ENCODE measurements around the gene PLEKHA7. TPM values are rescaled to one million over a fixed set of nuclear protein-coding genes. Genes with fewer than 3 reads are reported as not detected.

Gene PLEKHA7, protein sequence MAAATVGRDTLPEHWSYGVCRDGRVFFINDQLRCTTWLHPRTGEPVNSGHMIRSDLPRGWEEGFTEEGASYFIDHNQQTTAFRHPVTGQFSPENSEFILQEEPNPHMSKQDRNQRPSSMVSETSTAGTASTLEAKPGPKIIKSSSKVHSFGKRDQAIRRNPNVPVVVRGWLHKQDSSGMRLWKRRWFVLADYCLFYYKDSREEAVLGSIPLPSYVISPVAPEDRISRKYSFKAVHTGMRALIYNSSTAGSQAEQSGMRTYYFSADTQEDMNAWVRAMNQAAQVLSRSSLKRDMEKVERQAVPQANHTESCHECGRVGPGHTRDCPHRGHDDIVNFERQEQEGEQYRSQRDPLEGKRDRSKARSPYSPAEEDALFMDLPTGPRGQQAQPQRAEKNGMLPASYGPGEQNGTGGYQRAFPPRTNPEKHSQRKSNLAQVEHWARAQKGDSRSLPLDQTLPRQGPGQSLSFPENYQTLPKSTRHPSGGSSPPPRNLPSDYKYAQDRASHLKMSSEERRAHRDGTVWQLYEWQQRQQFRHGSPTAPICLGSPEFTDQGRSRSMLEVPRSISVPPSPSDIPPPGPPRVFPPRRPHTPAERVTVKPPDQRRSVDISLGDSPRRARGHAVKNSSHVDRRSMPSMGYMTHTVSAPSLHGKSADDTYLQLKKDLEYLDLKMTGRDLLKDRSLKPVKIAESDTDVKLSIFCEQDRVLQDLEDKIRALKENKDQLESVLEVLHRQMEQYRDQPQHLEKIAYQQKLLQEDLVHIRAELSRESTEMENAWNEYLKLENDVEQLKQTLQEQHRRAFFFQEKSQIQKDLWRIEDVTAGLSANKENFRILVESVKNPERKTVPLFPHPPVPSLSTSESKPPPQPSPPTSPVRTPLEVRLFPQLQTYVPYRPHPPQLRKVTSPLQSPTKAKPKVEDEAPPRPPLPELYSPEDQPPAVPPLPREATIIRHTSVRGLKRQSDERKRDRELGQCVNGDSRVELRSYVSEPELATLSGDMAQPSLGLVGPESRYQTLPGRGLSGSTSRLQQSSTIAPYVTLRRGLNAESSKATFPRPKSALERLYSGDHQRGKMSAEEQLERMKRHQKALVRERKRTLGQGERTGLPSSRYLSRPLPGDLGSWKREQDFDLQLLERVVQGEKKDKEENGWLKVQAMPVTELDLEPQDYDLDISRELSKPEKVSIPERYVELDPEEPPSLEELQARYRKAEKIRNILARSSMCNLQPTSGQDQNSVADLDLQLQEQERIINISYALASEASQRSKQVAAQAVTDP
- polyA plus RNA-seq (1.0 to 1.8 TPM (median 1.4 TPM) in 3 replicates), polyA minus RNA-seq (0.82 to 4.2 TPM (median 2.0 TPM) in 3 replicates)
- 12.5 TPM for polyA plus RNA-seq (2011; ENCODE audit: low read depth)
- polyA plus RNA-seq (2011; cell fraction: cytosol; rRNA removed) = 1.1 and 1.5 TPM in 2 replicates
- polyA plus RNA-seq (2011; cell fraction: nucleus; rRNA removed) = 4.3 and 5.1 TPM in 2 replicates
- polyA plus RNA-seq (2012; ENCODE audit: low replicate concordance) = 0.91 and 6.3 TPM in 2 replicates
- polyA minus RNA-seq (2011; cell fraction: cytosol; rRNA and poly(A)+ RNA removed) = 2.3 TPM
- polyA minus RNA-seq (2011; cell fraction: nucleus; rRNA and poly(A)+ RNA removed) = 2.3 and 4.5 TPM in 2 replicates

GRCh38 chr11:17014321-17014832 is at the start of gene PLEKHA7:
TSS of gene PLEKHA7 (minus strand) at chr11:17014414. CDS start at chr11:17014401, 13 bp downstream.
- Histone ChIP-seq H3K4me1 (ENCODE audit: control insufficient read depth, extremely low read depth, insufficient read depth, low read length) (no peaks in the 10 kb centered on the region), H3K27me3 (ENCODE audit: control insufficient read depth, extremely low read depth, insufficient read depth, low read length) (peaks cover 49% of the 10 kb centered on the region), H3K9me1 (ENCODE audit: control insufficient read depth, extremely low read depth, insufficient read depth, low read length) (no peaks in the 10 kb centered on the region), H2AFZ (ENCODE audit: control insufficient read depth, low read length) (no peak within 1 kb of the TSS), H3K27ac (ENCODE audit: control insufficient read depth, insufficient read depth, low read length) (no peak within 1 kb of the TSS), H3K79me2 (ENCODE audit: control insufficient read depth, insufficient read depth, low read length) (no peaks in the 10 kb centered on the region), H3K4me2 (ENCODE audit: control insufficient read depth, extremely low read depth, insufficient read depth, low read depth, low read length) (peak within 1 kb of the TSS; percentile 29), H4K20me1 (ENCODE audit: control insufficient read depth, extremely low read depth, insufficient read depth, low read length) (no peaks in the 10 kb centered on the region), H3K36me3 (ENCODE audit: control insufficient read depth in 2 of 2, extremely low read depth in 1 of 2, insufficient read depth in 2 of 2, low read length in 2 of 2) (no peaks in the 10 kb centered on the region), H3K9ac (ENCODE audit: control insufficient read depth, extremely low read depth, insufficient read depth, low read length) (no peak within 1 kb of the TSS), H3K9me3 (ENCODE audit: control insufficient read depth, low read depth, low read length) (no peaks in the 10 kb centered on the region), H3K4me3 (ENCODE audit: control insufficient read depth in 2 of 3, extremely low read depth in 1 of 3, insufficient read depth in 2 of 3, low read depth in 1 of 3, low read length in 3 of 3) (no peak within 1 kb of the TSS)
- DNase-seq (ENCODE audit: low read depth, low spot score) (no peak), FAIRE-seq (no peak)
- no peak for TF ChIP-seq EZH2 (IDR thresholded peaks at IDR 0.05; ENCODE audit: low read length)
- TF ChIP-seq, protein P1, sequence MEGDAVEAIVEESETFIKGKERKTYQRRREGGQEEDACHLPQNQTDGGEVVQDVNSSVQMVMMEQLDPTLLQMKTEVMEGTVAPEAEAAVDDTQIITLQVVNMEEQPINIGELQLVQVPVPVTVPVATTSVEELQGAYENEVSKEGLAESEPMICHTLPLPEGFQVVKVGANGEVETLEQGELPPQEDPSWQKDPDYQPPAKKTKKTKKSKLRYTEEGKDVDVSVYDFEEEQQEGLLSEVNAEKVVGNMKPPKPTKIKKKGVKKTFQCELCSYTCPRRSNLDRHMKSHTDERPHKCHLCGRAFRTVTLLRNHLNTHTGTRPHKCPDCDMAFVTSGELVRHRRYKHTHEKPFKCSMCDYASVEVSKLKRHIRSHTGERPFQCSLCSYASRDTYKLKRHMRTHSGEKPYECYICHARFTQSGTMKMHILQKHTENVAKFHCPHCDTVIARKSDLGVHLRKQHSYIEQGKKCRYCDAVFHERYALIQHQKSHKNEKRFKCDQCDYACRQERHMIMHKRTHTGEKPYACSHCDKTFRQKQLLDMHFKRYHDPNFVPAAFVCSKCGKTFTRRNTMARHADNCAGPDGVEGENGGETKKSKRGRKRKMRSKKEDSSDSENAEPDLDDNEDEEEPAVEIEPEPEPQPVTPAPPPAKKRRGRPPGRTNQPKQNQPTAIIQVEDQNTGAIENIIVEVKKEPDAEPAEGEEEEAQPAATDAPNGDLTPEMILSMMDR (optimal IDR thresholded peaks at IDR 0.05 in 1 of 3, IDR thresholded peaks at IDR 0.05 in 1 of 3, conservative IDR thresholded peaks at IDR 0.05 in 1 of 3; ENCODE audit: extremely low read depth in 1 of 3, insufficient read depth in 2 of 3, low read length in 3 of 3) = no peak
- dilution Hi-C loops (cut with MboI; ENCODE audit: extremely low pct_ligation_motif_present, low sequenced_read_pairs) = no loop called here

All from keratinocyte (primary cell).